Prostate gland (tissue), 2 donors: ENCODE results near the gene TCF7L1.
"Not testable (repeated sequence)": the region's sequence is repeated elsewhere in the genome, so short reads cannot be mapped to it uniquely, and the experiment has no call there.

ENCODE experiments used
- POLR2A ChIP-seq: fragments of 450-650 bp; IDR thresholded peaks from one replicate; pipeline ENCODE4 v1.6.1; 2016; ENCODE audit warnings: antibody characterized with exemption, mild to moderate bottlenecking
- TF ChIP-seq, protein P1 (sequence below), 4 experiments: fragments of 200-600 bp in 2 of 4; fragments of 450-650 bp in 2 of 4; sonication (generic) in 2 of 4; IDR thresholded peaks; 1 replicate in 3 of 4; 2 replicates in 1 of 4; pipeline ENCODE4 v1.5.1; 2016 to 2019; ENCODE audit warnings: antibody characterized with exemption in 4 of 4, mild to moderate bottlenecking in 2 of 4, moderate library complexity in 2 of 4

- TF ChIP-seq, protein P1, sequence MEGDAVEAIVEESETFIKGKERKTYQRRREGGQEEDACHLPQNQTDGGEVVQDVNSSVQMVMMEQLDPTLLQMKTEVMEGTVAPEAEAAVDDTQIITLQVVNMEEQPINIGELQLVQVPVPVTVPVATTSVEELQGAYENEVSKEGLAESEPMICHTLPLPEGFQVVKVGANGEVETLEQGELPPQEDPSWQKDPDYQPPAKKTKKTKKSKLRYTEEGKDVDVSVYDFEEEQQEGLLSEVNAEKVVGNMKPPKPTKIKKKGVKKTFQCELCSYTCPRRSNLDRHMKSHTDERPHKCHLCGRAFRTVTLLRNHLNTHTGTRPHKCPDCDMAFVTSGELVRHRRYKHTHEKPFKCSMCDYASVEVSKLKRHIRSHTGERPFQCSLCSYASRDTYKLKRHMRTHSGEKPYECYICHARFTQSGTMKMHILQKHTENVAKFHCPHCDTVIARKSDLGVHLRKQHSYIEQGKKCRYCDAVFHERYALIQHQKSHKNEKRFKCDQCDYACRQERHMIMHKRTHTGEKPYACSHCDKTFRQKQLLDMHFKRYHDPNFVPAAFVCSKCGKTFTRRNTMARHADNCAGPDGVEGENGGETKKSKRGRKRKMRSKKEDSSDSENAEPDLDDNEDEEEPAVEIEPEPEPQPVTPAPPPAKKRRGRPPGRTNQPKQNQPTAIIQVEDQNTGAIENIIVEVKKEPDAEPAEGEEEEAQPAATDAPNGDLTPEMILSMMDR (IDR thresholded peaks at IDR 0.05): not testable (repeated sequence)
- not testable (repeated sequence) for TF ChIP-seq POLR2A
Measured at GRCh38 chr2:85126462-85126861, 6.7 kb upstream of the TCF7L1 start.
